ENCODE results near the gene EYA4.

Gene EYA4

GRCh38 chr6:133339543-133340384 is 98.6 kb downstream of the EYA4 start:
- no peak overlapping the region for H3K27ac ChIP-seq (ENCODE audit: low read depth in 2 of 2, low read length in 2 of 2)
- H3K4me1 ChIP-seq (ENCODE audit: control insufficient read depth in 2 of 2, insufficient read depth in 2 of 2, low read length in 2 of 2), result no peaks in the 10 kb centered on the region
- no peak overlapping the region for H3K9ac ChIP-seq (ENCODE audit: low read depth in 1 of 2, low read length in 2 of 2)
- no peaks in the 10 kb centered on the region for H3K27me3 ChIP-seq (ENCODE audit: control insufficient read depth in 2 of 2, insufficient read depth in 2 of 2, low read length in 2 of 2)
- H3K9me3 ChIP-seq (ENCODE audit: control insufficient read depth in 2 of 2, low read length in 2 of 2), result no peaks in the 10 kb centered on the region
- no peak overlapping the region for H3K4me3 ChIP-seq (ENCODE audit: low read length in 2 of 2)
- no peaks in the 10 kb centered on the region for H3K36me3 ChIP-seq (ENCODE audit: control insufficient read depth in 2 of 2, insufficient read depth in 2 of 2, low read length in 2 of 2)

- no peaks in the 10 kb centered on the region for H3K36me3 ChIP-seq (ENCODE audit: control insufficient read depth in 2 of 2, insufficient read depth in 2 of 2, low read length in 2 of 2)
- no peaks in the 10 kb centered on the region for H3K27me3 ChIP-seq (ENCODE audit: control insufficient read depth in 2 of 2, insufficient read depth in 2 of 2, low read length in 2 of 2)
- H3K9me3 ChIP-seq (ENCODE audit: control insufficient read depth in 2 of 2, low read length in 2 of 2), result no peaks in the 10 kb centered on the region
- H3K27ac ChIP-seq (ENCODE audit: low read depth in 2 of 2, low read length in 2 of 2), result no peak overlapping the region
- no peaks in the 10 kb centered on the region for H3K4me1 ChIP-seq (ENCODE audit: control insufficient read depth in 2 of 2, insufficient read depth in 2 of 2, low read length in 2 of 2)
- H3K4me3 ChIP-seq (ENCODE audit: low read length in 2 of 2), result no peak overlapping the region
- no peak overlapping the region for H3K9ac ChIP-seq (ENCODE audit: low read depth in 1 of 2, low read length in 2 of 2)
These were observed 99.4 kb downstream of the EYA4 start for GRCh38 chr6:133340557-133340956.

- H3K4me1 ChIP-seq (ENCODE audit: control insufficient read depth in 2 of 2, insufficient read depth in 2 of 2, low read length in 2 of 2), result no peaks in the 10 kb centered on the region
- H3K27ac ChIP-seq (ENCODE audit: low read depth in 2 of 2, low read length in 2 of 2), result no peak overlapping the region
- H3K9ac ChIP-seq (ENCODE audit: low read depth in 1 of 2, low read length in 2 of 2), result no peak overlapping the region
- no peak overlapping the region for H3K4me3 ChIP-seq (ENCODE audit: low read length in 2 of 2)
- H3K27me3 ChIP-seq (ENCODE audit: control insufficient read depth in 2 of 2, insufficient read depth in 2 of 2, low read length in 2 of 2), result no peaks in the 10 kb centered on the region
- H3K9me3 ChIP-seq (ENCODE audit: control insufficient read depth in 2 of 2, low read length in 2 of 2), result no peaks in the 10 kb centered on the region
- H3K36me3 ChIP-seq (ENCODE audit: control insufficient read depth in 2 of 2, insufficient read depth in 2 of 2, low read length in 2 of 2), result no peaks in the 10 kb centered on the region
These were observed 100.5 kb downstream of the EYA4 start for GRCh38 chr6:133341607-133342158.

GRCh38 chr6:133343220-133343619 is 102.1 kb downstream of the EYA4 start:
- Histone ChIP-seq H3K36me3 (ENCODE audit: control insufficient read depth in 2 of 2, insufficient read depth in 2 of 2, low read length in 2 of 2) (no peaks in the 10 kb centered on the region), H3K27ac (ENCODE audit: low read depth in 2 of 2, low read length in 2 of 2) (no peak overlapping the region), H3K9me3 (ENCODE audit: control insufficient read depth in 2 of 2, low read length in 2 of 2) (no peaks in the 10 kb centered on the region), H3K4me1 (ENCODE audit: control insufficient read depth in 2 of 2, insufficient read depth in 2 of 2, low read length in 2 of 2) (no peaks in the 10 kb centered on the region), H3K9ac (ENCODE audit: low read depth in 1 of 2, low read length in 2 of 2) (no peak overlapping the region), H3K27me3 (ENCODE audit: control insufficient read depth in 2 of 2, insufficient read depth in 2 of 2, low read length in 2 of 2) (no peaks in the 10 kb centered on the region), H3K4me3 (ENCODE audit: low read length in 2 of 2) (no peak overlapping the region)

GRCh38 chr6:133348846-133349245 is 107.7 kb downstream of the EYA4 start:
- Histone ChIP-seq H3K27me3 (ENCODE audit: control insufficient read depth in 2 of 2, insufficient read depth in 2 of 2, low read length in 2 of 2) (no peaks in the 10 kb centered on the region), H3K9ac (ENCODE audit: low read depth in 1 of 2, low read length in 2 of 2) (no peak overlapping the region), H3K4me1 (ENCODE audit: control insufficient read depth in 2 of 2, insufficient read depth in 2 of 2, low read length in 2 of 2) (no peaks in the 10 kb centered on the region), H3K27ac (ENCODE audit: low read depth in 2 of 2, low read length in 2 of 2) (no peak overlapping the region), H3K36me3 (ENCODE audit: control insufficient read depth in 2 of 2, insufficient read depth in 2 of 2, low read length in 2 of 2) (no peaks in the 10 kb centered on the region), H3K4me3 (ENCODE audit: low read length in 2 of 2) (no peak overlapping the region), H3K9me3 (ENCODE audit: control insufficient read depth in 2 of 2, low read length in 2 of 2) (no peaks in the 10 kb centered on the region)

- H3K9me3 ChIP-seq (ENCODE audit: control insufficient read depth in 2 of 2, low read length in 2 of 2), result no peaks in the 10 kb centered on the region
- H3K9ac ChIP-seq (ENCODE audit: low read depth in 1 of 2, low read length in 2 of 2), result no peak overlapping the region
- H3K27ac ChIP-seq (ENCODE audit: low read depth in 2 of 2, low read length in 2 of 2), result no peak overlapping the region
- no peaks in the 10 kb centered on the region for H3K27me3 ChIP-seq (ENCODE audit: control insufficient read depth in 2 of 2, insufficient read depth in 2 of 2, low read length in 2 of 2)
- H3K4me3 ChIP-seq (ENCODE audit: low read length in 2 of 2), result no peak overlapping the region
- no peaks in the 10 kb centered on the region for H3K4me1 ChIP-seq (ENCODE audit: control insufficient read depth in 2 of 2, insufficient read depth in 2 of 2, low read length in 2 of 2)
- no peaks in the 10 kb centered on the region for H3K36me3 ChIP-seq (ENCODE audit: control insufficient read depth in 2 of 2, insufficient read depth in 2 of 2, low read length in 2 of 2)
These were observed 109.8 kb downstream of the EYA4 start for GRCh38 chr6:133350928-133351327.

- H3K27ac ChIP-seq (ENCODE audit: low read depth in 2 of 2, low read length in 2 of 2), result no peak overlapping the region
- no peaks in the 10 kb centered on the region for H3K27me3 ChIP-seq (ENCODE audit: control insufficient read depth in 2 of 2, insufficient read depth in 2 of 2, low read length in 2 of 2)
- no peak overlapping the region for H3K4me3 ChIP-seq (ENCODE audit: low read length in 2 of 2)
- H3K4me1 ChIP-seq (ENCODE audit: control insufficient read depth in 2 of 2, insufficient read depth in 2 of 2, low read length in 2 of 2), result no peaks in the 10 kb centered on the region
- no peaks in the 10 kb centered on the region for H3K36me3 ChIP-seq (ENCODE audit: control insufficient read depth in 2 of 2, insufficient read depth in 2 of 2, low read length in 2 of 2)
- H3K9me3 ChIP-seq (ENCODE audit: control insufficient read depth in 2 of 2, low read length in 2 of 2), result no peaks in the 10 kb centered on the region
- H3K9ac ChIP-seq (ENCODE audit: low read depth in 1 of 2, low read length in 2 of 2), result no peak overlapping the region
These were observed 110.9 kb downstream of the EYA4 start for GRCh38 chr6:133352046-133352445.

- H3K27ac ChIP-seq (ENCODE audit: low read depth in 2 of 2, low read length in 2 of 2), result no peak overlapping the region
- no peaks in the 10 kb centered on the region for H3K4me1 ChIP-seq (ENCODE audit: control insufficient read depth in 2 of 2, insufficient read depth in 2 of 2, low read length in 2 of 2)
- no peak overlapping the region for H3K4me3 ChIP-seq (ENCODE audit: low read length in 2 of 2)
- H3K9me3 ChIP-seq (ENCODE audit: control insufficient read depth in 2 of 2, low read length in 2 of 2), result no peaks in the 10 kb centered on the region
- no peak overlapping the region for H3K9ac ChIP-seq (ENCODE audit: low read depth in 1 of 2, low read length in 2 of 2)
- no peaks in the 10 kb centered on the region for H3K36me3 ChIP-seq (ENCODE audit: control insufficient read depth in 2 of 2, insufficient read depth in 2 of 2, low read length in 2 of 2)
- H3K27me3 ChIP-seq (ENCODE audit: control insufficient read depth in 2 of 2, insufficient read depth in 2 of 2, low read length in 2 of 2), result no peaks in the 10 kb centered on the region
These were observed 111.9 kb downstream of the EYA4 start for GRCh38 chr6:133353061-133353460.

- H3K9ac ChIP-seq (ENCODE audit: low read depth in 1 of 2, low read length in 2 of 2), result no peak overlapping the region
- no peaks in the 10 kb centered on the region for H3K36me3 ChIP-seq (ENCODE audit: control insufficient read depth in 2 of 2, insufficient read depth in 2 of 2, low read length in 2 of 2)
- H3K27ac ChIP-seq (ENCODE audit: low read depth in 2 of 2, low read length in 2 of 2), result no peak overlapping the region
- H3K27me3 ChIP-seq (ENCODE audit: control insufficient read depth in 2 of 2, insufficient read depth in 2 of 2, low read length in 2 of 2), result no peaks in the 10 kb centered on the region
- no peak overlapping the region for H3K4me3 ChIP-seq (ENCODE audit: low read length in 2 of 2)
- H3K4me1 ChIP-seq (ENCODE audit: control insufficient read depth in 2 of 2, insufficient read depth in 2 of 2, low read length in 2 of 2), result no peaks in the 10 kb centered on the region
- H3K9me3 ChIP-seq (ENCODE audit: control insufficient read depth in 2 of 2, low read length in 2 of 2), result no peaks in the 10 kb centered on the region
These were observed 114.8 kb downstream of the EYA4 start for GRCh38 chr6:133355922-133356321.

GRCh38 chr6:133358574-133359150 is 117.5 kb downstream of the EYA4 start:
- H3K9ac ChIP-seq (ENCODE audit: low read depth in 1 of 2, low read length in 2 of 2), result no peak overlapping the region
- no peaks in the 10 kb centered on the region for H3K27me3 ChIP-seq (ENCODE audit: control insufficient read depth in 2 of 2, insufficient read depth in 2 of 2, low read length in 2 of 2)
- no peak overlapping the region for H3K4me3 ChIP-seq (ENCODE audit: low read length in 2 of 2)
- no peaks in the 10 kb centered on the region for H3K9me3 ChIP-seq (ENCODE audit: control insufficient read depth in 2 of 2, low read length in 2 of 2)
- H3K36me3 ChIP-seq (ENCODE audit: control insufficient read depth in 2 of 2, insufficient read depth in 2 of 2, low read length in 2 of 2), result no peaks in the 10 kb centered on the region
- no peak overlapping the region for H3K27ac ChIP-seq (ENCODE audit: low read depth in 2 of 2, low read length in 2 of 2)
- H3K4me1 ChIP-seq (ENCODE audit: control insufficient read depth in 2 of 2, insufficient read depth in 2 of 2, low read length in 2 of 2), result no peaks in the 10 kb centered on the region
